BLaER1 (cell line): ENCODE data around the gene CCNY.

Experiments
- H3K27ac ChIP-seq: shearing (Covaris generic); formaldehyde crosslinking; 2 replicates; pipeline ENCODE4 v1.8.1; 2022
- H3K27me3 ChIP-seq: shearing (Covaris generic); formaldehyde crosslinking; 2 replicates; pipeline ENCODE4 v1.8.1; 2022
- H3K36me3 ChIP-seq: shearing (Covaris generic); formaldehyde crosslinking; 2 replicates; pipeline ENCODE4 v1.8.1; 2022
- H3K4me1 ChIP-seq: shearing (Covaris generic); formaldehyde crosslinking; 2 replicates; pipeline ENCODE4 v1.8.1; 2022
- H3K4me2 ChIP-seq: shearing (Covaris generic); formaldehyde crosslinking; 2 replicates; pipeline ENCODE4 v1.8.1; 2022
- H3K4me3 ChIP-seq: shearing (Covaris generic); formaldehyde crosslinking; 2 replicates; pipeline ENCODE4 v1.8.1; 2022
- H3K9ac ChIP-seq: shearing (Covaris generic); formaldehyde crosslinking; 2 replicates; pipeline ENCODE4 v1.8.1; 2022
- H3K9me3 ChIP-seq: shearing (Covaris generic); formaldehyde crosslinking; 2 replicates; pipeline ENCODE4 v1.8.1; 2022
- H4K20me1 ChIP-seq: shearing (Covaris generic); formaldehyde crosslinking; 2 replicates; pipeline ENCODE4 v1.8.1; 2022
- Cebpa-rat ChIP-seq: shearing (Covaris generic); IDR thresholded peaks from 2 replicates; pipeline ENCODE4 v1.8.1; 2022

CCNY gene

DNA sequence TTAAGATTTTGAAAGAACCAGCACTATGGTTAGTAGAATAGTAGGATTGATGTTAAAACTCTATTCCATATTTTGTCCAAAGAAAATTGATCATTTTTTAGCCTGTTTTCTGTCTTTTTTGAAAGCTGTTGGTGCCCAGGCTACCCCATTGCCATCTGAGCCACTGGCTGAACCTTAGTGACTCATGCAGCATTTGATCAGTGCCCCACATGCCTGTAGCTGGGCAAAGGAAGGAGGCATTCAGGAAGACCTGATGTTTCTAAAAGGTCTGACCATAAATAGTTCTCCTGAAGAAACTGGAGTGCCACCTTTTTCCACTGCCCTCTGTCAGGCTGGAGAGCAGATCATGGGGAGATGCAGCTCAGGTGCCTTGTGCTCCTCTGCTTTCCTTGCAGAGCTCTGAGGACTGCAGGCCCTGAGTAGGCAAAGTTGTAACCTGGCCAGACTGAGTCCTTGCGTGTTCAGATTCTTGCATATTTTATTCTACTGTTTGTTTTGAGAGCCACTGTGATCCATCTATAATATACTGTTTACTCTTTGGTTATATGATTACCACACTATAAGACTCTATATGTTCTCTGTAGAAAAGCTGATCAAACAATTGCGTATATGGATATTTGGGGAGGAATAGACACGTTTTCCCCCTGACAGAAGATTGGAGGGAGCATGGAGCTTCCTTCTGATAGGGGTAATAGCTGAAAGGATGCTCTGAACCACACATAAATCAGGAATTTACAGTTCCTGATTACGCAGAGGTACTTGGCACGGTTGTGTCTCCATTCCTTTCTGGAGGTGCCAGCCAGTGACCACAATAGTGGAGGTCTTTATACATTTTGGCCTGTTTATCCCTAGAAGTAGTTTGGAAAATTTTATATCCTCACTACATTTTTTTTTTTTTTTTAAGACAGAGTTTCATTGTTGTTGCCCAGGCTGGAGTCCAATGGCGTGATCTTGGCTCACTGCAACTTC is 219.9 kb downstream of the CCNY start:
- Histone ChIP-seq H4K20me1 (no peaks in the 10 kb centered on the region), H3K27ac (no peak overlapping the region), H3K9ac (no peak overlapping the region), H3K4me1 (no peaks in the 10 kb centered on the region), H3K4me3 (no peak overlapping the region), H3K4me2 (no peak overlapping the region), H3K36me3 (peaks cover 81% of the 10 kb centered on the region), H3K27me3 (no peaks in the 10 kb centered on the region), H3K9me3 (no peaks in the 10 kb centered on the region)
- TF ChIP-seq Cebpa-rat, result no peak

GRCh38 chr10:35558276-35558675 is 222.0 kb downstream of the CCNY start:
- H3K27me3 ChIP-seq, result no peaks in the 10 kb centered on the region
- H3K9ac ChIP-seq, result no peak overlapping the region
- peaks cover 80% of the 10 kb centered on the region for H3K36me3 ChIP-seq
- H3K27ac ChIP-seq, result no peak overlapping the region
- H3K4me3 ChIP-seq, result no peak overlapping the region
- no peaks in the 10 kb centered on the region for H3K9me3 ChIP-seq
- no peak overlapping the region for H3K4me2 ChIP-seq
- no peaks in the 10 kb centered on the region for H4K20me1 ChIP-seq
- no peak for TF ChIP-seq Cebpa-rat
- H3K4me1 ChIP-seq, result no peaks in the 10 kb centered on the region

GRCh38 chr10:35559416-35559815 is 223.1 kb downstream of the CCNY start:
- Histone ChIP-seq H3K9me3 (no peaks in the 10 kb centered on the region), H3K27ac (no peak overlapping the region), H3K9ac (no peak overlapping the region), H3K4me2 (no peak overlapping the region), H3K4me3 (no peak overlapping the region), H3K36me3 (peaks cover 77% of the 10 kb centered on the region), H4K20me1 (no peaks in the 10 kb centered on the region), H3K27me3 (no peaks in the 10 kb centered on the region), H3K4me1 (peaks cover 9% of the 10 kb centered on the region)
- no peak for TF ChIP-seq Cebpa-rat

DNA sequence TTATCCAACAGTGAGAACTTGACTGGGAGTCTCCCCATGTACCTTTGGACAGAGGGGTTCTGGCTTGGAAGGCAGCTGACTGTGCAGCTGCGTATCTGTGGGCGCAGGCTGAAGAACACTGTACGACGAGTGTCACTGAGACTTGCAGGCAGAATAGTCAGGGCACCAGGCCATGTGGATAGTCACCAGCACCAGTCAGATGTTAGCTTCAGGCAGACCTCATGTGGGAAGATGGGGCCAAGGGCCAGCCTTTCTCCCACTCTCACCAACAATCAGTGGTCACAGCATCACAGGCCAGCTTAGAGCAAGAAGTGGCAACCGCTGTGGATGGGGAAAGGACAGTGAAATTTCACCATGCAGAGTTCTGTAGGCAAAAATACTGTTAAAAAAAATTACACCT is 225.4 kb downstream of the CCNY start:
- Histone ChIP-seq H3K36me3 (peaks cover 82% of the 10 kb centered on the region), H3K9me3 (no peaks in the 10 kb centered on the region), H3K4me2 (no peak overlapping the region), H3K4me3 (no peak overlapping the region), H3K27me3 (no peaks in the 10 kb centered on the region), H3K27ac (no peak overlapping the region), H4K20me1 (no peaks in the 10 kb centered on the region), H3K4me1 (peaks cover 19% of the 10 kb centered on the region), H3K9ac (no peak overlapping the region)
- TF ChIP-seq Cebpa-rat, result no peak

GRCh38 chr10:35562427-35562826 is 226.1 kb downstream of the CCNY start:
- peaks cover 85% of the 10 kb centered on the region for H3K36me3 ChIP-seq
- H3K4me2 ChIP-seq, result no peak overlapping the region
- no peaks in the 10 kb centered on the region for H4K20me1 ChIP-seq
- H3K27me3 ChIP-seq, result no peaks in the 10 kb centered on the region
- no peak overlapping the region for H3K9ac ChIP-seq
- no peak overlapping the region for H3K27ac ChIP-seq
- no peaks in the 10 kb centered on the region for H3K9me3 ChIP-seq
- H3K4me1 ChIP-seq, result peaks cover 19% of the 10 kb centered on the region
- no peak for TF ChIP-seq Cebpa-rat
- no peak overlapping the region for H3K4me3 ChIP-seq

DNA sequence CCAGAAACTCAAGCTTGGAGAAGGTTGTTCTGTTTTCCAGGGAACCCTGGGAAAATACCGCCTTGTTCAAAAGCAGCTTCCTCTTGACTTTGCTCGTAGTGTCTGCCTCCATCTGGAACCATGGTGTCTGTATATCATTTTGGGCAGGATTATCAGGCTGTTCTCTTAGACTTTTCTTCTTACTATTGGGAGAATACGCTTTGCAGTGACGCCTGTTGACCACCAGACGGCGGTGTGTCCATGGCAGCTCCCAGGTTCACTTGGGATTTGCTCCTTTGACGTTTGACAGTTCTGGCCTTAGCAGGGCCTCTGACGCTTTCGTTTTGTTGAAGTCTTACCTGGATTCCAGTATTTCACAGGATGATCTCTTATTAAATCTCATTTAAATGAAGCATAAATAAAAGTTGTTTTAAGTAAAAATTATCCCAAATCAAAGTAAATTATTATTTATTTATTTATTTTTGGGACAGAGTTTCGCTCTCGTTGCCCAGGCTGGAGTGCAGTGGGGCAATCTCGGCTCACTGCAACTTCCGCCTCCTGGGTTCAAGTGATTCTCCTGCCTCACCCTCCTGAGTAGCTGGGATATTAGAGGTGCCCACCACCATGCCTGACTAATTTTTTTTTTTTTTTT is 227.1 kb downstream of the CCNY start:
- Histone ChIP-seq H3K9ac (no peak overlapping the region), H3K4me1 (peaks cover 23% of the 10 kb centered on the region), H4K20me1 (no peaks in the 10 kb centered on the region), H3K9me3 (no peaks in the 10 kb centered on the region), H3K4me3 (no peak overlapping the region), H3K27ac (no peak overlapping the region), H3K4me2 (no peak overlapping the region), H3K36me3 (peaks cover 87% of the 10 kb centered on the region), H3K27me3 (no peaks in the 10 kb centered on the region)
- no peak for TF ChIP-seq Cebpa-rat

GRCh38 chr10:35564341-35564968 is 228.1 kb downstream of the CCNY start:
- no peak for TF ChIP-seq Cebpa-rat
- no peak overlapping the region for H3K4me3 ChIP-seq
- no peaks in the 10 kb centered on the region for H3K9me3 ChIP-seq
- peak overlapping the region; percentile 37 for H3K4me2 ChIP-seq
- H4K20me1 ChIP-seq, result no peaks in the 10 kb centered on the region
- peaks cover 87% of the 10 kb centered on the region for H3K36me3 ChIP-seq
- no peaks in the 10 kb centered on the region for H3K27me3 ChIP-seq
- peak overlapping the region; percentile 63 for H3K27ac ChIP-seq
- peaks cover 34% of the 10 kb centered on the region for H3K4me1 ChIP-seq
- no peak overlapping the region for H3K9ac ChIP-seq

- no peak overlapping the region for H3K27ac ChIP-seq
- H3K4me1 ChIP-seq, result peaks cover 38% of the 10 kb centered on the region
- H3K4me2 ChIP-seq, result no peak overlapping the region
Measured at GRCh38 chr10:35565602-35566081, 229.3 kb downstream of the CCNY start.

DNA sequence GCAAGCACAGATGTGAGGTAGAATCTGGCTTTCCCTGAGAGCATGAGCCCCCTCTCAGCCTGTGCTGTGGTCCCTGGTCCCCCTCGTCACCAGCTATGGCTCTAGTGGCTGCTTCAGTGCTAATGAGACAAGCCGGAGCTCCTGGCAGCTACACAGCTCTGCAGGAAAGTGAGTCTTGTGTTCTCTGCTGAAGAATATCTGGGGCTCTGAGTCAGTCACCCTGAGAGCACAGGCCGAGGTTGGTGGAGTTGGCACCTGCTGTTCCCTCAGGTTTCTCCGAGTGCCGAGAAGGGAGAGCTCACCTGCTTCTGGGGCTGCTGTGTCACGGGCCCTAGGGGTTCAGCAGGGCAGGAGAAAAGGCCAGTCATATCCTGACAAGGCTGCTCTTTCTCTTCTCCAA is 231.6 kb downstream of the CCNY start:
- no peaks in the 10 kb centered on the region for H3K9me3 ChIP-seq
- H3K4me3 ChIP-seq, result no peak overlapping the region
- no peak overlapping the region for H3K27ac ChIP-seq
- no peaks in the 10 kb centered on the region for H4K20me1 ChIP-seq
- no peak overlapping the region for H3K9ac ChIP-seq
- no peaks in the 10 kb centered on the region for H3K27me3 ChIP-seq
- TF ChIP-seq Cebpa-rat, result no peak
- H3K4me2 ChIP-seq, result no peak overlapping the region
- H3K36me3 ChIP-seq, result peaks cover 75% of the 10 kb centered on the region
- peaks cover 38% of the 10 kb centered on the region for H3K4me1 ChIP-seq

More at GRCh38 chr10:35565602-35566081, 229.3 kb downstream of the CCNY start:
- Histone ChIP-seq H3K27me3 (no peaks in the 10 kb centered on the region), H3K9ac (no peak overlapping the region), H3K9me3 (no peaks in the 10 kb centered on the region), H3K36me3 (peaks cover 82% of the 10 kb centered on the region), H4K20me1 (no peaks in the 10 kb centered on the region), H3K4me3 (no peak overlapping the region)
- no peak for TF ChIP-seq Cebpa-rat
